ENCODE measurements around the gene ART5.
"Not testable (repeated sequence)": the region's sequence is repeated elsewhere in the genome, so short reads cannot be mapped to it uniquely, and the experiment has no call there.

Gene ART5

DNA sequence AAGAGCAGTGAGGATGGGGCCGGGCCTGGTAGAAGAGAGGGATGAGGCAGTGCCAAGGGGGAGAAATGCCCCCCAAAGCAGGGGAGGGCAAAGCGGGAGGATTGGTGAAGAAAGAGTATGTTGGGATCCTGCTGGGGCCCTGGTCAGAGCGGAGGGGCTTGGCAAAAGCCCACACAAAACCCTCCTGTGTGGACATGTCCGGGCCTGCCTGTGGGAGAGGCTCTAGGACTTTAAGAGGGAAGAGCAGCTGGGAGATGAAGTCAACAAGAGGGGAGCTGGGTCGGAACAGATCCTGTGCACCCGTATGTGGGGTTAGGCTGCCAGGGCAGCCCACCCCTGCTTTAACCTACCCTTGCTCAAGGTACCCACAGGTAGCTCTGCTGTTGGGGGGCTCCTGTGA, 25.8 kb downstream of the ART5 start:
- no peak for DNase-seq

DNA sequence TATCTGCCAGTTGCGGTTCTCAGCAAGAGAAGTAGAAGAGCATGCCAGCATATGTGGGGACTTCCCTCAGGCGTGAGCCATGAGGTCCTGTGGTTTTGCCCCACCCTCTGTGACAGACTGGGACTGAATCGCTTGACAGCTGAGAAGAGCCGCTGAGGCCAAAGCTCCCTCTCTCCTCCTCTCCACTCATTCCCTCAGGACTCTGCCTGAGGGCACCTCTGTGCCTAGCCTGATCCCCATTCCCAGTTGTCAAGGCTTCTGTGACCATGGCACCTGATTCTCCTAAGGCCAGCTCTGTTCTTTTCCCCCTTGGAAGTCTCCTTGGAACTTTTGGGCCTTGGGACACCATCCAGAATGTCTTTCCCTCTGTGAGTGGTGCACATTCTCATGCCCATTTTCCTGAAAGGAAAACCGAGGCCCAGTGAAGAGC, 27.0 kb downstream of the ART5 start:
- DNase-seq: peak; percentile 64

DNA sequence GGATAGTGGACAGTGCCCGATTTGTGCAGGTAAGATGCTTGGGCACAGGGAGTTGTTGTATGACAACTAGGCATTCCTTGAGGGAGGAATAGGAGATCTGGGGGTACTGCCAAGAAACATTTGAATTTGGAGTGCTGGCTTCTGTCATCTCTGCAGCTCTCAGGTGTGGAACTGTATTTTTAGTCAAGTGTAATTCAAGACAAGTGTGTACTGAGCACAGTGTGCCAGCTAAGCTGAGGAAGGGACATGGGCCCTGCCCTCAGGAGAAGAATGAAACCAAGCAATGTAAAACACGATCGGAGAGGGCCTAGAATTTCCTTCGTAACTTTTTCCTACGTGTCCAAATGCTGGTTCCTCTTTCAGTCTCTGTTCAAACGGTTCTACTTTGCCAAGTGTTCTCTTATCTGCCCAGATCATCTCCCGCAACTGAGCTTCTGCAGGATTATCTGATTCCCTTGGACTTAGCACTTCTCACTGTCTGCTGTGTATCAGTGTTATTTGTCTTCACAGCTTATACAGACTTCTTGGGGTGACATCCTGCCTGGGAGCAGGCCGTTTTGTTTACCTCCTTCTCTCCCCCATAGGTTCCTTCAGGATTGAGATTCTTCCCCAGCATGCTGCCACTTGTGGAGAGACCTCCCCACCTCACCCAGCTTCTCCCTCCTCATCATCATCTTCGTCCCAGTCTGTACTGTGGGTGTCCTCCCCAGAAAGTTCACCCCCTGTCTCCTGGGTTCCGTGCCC, 27.6 kb downstream of the ART5 start:
- DNase-seq: no peak

DNA sequence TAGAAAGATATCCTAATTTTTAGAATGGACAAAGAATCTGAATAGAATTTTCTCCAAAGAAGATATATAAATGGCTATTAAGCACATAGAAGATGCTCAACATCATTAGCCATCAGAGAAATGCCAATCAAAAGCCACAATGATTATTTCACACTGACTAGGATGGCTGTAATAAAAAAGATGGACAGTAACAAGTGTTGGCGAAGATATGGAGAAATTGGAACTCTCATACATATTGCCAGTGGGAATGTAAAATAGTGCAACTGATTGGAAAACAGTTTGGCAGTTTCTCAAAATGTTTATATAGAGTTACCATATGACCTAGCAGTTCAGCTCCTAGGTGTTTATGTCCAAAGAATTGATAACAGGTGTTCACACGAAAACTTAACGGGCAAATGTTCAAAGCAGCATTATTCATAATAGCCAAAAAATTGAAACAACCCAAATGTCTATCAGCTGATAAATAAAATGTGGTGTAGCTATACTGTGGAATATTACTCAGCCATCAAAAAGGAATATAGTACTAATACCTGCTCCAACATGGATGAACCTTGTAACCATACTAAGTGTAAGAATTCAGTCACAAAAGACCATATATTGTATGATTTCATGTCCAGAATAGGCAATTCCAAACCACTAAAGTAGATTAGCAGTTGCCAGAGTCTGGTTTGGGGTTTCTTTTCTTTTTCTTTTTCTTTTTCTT, 29.7 kb downstream of the ART5 start:
- DNase-seq: no peak

DNA sequence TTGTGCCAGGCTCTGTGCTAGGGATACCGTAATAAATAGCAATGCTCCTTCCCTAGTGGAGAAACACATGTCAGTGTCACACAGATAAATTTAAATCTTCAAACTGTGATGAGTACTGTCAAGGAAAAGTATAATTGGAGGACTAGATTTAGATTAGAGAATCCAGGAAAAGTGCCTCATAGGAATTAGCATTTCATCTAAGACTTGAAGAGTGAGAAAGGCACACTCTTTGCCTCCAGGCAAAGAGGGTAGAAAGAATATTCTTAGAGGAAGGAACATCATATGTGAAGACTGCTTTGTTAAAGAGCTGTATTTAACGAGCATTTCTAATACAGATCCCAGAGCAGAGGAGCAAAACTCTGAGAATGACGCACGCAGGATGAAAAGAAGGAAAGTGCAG, 30.9 kb downstream of the ART5 start:
- no peak for DNase-seq

DNA sequence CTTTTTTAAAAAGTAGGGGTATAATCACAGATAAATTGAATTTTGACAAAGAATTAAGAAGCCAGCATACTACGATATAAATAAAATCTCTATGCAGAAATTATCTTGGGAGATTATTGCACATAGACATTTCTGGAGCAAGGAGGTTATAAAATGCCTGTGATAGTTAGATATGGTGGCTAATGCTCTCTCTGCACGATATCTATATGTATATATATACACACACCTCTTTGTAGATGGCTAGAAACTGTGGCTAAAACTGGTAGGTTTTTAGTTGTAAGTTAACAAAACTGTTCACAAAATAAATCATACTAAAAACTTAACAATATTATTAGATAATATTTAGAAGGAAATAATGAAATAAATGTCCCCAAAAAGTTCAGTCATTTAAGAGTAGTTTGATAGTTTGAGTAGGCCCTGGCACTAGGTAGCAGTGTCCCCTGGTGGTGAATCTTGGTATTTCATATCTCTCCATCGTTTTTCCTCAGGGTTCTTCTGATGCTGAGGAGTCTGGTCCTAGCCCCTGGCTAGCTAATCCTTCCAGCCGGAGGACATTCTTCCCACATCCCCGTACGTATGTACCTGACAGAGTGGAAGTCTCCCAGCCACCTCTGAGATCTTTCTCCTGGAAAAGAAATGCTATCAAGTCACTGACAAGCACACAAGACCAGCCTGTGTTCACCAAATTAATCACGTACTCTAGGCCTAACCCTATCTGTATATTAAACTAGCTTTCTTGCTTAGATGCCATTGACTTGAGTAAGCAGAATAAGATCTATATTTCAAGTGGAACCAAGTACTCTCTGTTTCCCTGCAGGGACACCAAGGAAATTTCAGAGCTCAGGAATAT, 32.2 kb downstream of the ART5 start:
- peak; percentile 10 for DNase-seq

DNA sequence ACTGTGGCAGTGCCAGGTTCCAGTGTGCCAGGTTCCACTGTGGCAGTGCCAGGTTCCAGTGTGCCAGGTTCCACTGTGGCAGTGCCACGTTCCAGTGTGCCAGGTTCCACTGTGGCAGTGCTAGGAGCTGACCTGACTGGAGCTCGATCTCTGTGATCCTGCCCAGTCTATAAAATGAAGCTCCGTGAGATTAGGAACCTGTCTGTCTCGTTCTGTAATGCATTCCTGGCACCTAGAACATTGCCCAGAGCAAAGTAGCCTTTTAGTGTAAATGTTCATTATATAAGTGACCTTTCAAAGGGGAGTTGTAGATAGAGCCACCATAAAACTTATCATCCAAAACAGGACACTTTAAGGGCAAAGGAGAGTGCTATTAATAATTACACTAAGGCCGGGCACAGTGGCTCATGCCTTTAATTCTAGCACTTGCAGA, 36.0 kb downstream of the ART5 start:
- no peak for DNase-seq

DNA sequence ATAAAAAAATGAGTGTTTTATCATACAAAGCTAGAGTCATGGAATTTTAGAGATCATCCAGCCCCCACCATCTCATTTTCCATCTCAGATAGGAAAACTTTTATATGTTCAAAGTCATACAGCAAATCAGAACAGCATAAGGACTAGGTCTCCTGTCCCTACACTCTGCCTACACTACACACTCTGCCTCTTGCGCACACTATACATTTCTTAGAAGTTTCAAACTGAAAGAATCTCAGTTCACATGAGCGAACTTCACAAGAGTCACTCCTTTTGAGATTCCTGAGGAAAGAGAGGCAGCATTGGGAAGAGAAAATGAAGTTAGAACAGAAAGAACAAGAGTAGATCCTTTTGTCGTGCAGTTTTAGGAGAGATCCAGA, 36.5 kb downstream of the ART5 start:
- DNase-seq: no peak

DNA sequence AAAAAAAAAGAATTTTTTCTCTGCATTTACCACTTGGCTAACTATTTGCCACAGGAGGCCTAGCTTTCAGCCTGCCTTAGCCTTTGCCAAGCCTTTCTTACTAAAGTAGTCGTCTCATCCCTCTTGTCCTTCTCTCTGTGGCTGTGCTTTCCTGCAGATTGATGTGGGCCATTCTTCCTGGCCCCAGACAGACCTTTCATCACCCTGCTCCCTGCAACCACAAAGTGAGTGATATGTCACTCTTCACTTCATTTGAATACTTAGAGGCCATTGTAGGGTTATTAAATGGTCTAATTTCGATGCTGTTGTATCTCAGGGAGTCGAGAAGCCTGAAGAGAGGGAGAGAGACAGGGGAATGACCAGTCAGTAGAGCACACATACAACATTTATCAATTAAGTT, 37.6 kb downstream of the ART5 start:
- no peak for DNase-seq

DNA sequence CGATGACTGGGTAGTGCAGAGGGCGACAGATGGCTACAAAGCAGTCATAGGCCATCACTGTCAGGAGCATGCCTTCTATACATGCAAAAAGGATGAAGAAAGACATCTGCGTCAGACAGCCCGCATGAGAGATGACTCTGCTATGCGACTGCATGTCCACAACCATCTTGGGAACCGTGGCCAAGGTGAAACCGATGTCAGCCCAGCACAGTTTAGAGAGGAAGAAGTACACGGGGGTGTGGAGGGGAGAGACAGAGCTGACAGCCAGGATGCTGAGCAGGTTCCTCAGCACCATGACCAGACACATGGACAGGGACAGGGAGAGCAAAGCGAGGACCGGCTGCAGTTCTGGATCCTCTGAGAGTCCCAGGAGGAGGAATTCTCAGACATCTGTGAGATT, 41.6 kb downstream of the ART5 start:
- not testable (repeated sequence) for DNase-seq

DNA sequence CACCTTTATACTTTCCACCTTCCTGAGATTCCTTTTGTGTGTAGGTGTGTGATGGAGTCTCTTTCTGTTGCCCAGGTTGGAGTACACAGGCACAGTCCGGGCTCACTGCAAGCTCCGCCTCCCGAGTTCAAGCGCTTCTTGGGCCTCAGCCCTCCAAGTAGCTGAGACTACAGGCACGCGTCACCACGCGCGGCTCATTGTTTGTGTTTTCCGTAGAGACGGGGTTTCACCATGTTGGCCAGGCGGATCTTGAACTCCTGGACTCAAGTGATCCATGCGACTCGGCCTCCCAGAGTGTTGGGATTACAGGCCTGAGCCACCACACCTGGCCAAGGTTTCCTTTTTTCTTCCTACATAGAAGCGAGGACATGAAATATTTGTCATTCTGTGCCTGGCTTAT, 44.0 kb downstream of the ART5 start:
- DNase-seq: not testable (repeated sequence)

DNA sequence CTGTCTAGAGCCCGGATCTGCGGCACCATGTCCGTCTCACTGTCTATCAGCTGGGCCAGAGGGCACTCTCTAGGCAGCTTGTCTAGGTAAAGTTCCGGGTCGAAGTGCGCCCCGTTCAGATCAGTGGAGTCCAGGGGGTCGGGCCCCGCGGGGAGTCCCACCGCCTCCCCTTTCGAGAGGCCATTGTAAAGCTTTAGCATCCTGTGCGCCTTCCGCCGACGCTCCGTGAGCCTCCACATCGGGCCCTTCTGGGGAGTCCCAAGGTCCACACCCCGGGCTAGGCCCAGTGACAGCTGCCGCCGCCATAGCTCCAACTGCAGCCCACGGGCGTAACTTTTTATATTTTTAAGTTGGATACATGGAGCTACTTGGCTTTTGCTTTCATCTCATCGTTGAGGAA, 50.5 kb downstream of the ART5 start:
- DNase-seq: not testable (repeated sequence)

DNA sequence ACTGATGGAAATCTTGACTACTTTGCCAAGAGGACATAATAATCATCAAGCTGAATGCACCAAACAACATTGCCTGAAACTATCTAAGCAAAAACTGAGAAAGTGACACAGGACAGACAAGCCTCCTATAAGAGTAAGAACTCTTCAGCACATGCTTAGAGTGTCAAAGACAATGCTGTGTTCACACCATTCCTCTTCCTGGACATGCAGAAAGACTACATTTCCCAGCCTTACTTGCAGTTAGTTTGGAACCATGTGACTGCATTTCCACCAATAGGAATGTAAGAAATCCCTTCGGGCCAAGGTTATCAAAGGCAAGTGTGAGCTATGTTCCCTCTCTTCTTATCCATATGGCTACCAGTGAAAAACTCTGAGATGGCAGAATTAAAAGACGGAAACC, 51.6 kb downstream of the ART5 start:
- DNase-seq: not testable (repeated sequence)

DNA sequence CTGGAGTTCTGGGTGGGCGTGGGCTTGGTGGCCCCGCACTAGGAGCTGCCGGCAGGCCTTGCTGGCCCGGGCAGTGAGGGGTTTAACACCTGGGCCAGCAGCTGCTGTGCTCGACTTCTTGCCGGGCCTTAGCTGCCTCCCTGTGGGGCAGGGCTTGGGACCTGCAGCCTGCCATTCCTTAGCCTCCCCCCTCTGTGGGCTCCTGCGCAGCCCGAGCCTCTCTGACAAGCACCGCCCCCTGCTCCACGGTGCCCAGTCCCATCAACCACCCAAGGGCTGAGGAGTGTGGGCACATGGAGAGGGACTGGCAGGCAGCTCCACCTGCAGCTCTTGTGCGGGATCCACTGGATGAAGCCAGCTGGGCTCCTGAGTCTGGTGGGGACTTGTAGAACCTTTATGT, 53.0 kb downstream of the ART5 start:
- DNase-seq: not testable (repeated sequence)

Measured in activated naive CD4-positive, alpha-beta T cell treated with Interleukin-2 at 50 U/mL for 16 hours (primary cell).